KMS-11 (cell line): ENCODE data around the gene PRUNE2.

ENCODE experiments used
- H2AFZ ChIP-seq: fragments of 200-600 bp; sonication (generic); 2 replicates; pipeline ENCODE4 v1.6.1; 2016; ENCODE audit warnings: antibody characterized with exemption, mixed run types, low read depth
- H3K27ac ChIP-seq: fragments of 200-600 bp; sonication (generic); 2 replicates; pipeline ENCODE4 v1.6.1; 2016; ENCODE audit warnings: mild to moderate bottlenecking, mixed run types
- H3K27me3 ChIP-seq: fragments of 200-600 bp; sonication (generic); 2 replicates; pipeline ENCODE4 v1.6.1; 2017; ENCODE audit warnings: mild to moderate bottlenecking, low read depth, mixed run types, moderate library complexity; ENCODE audit not compliant: insufficient read depth
- H3K36me3 ChIP-seq: fragments of 200-600 bp; sonication (generic); 2 replicates; pipeline ENCODE4 v1.6.1; 2017; ENCODE audit warnings: mild to moderate bottlenecking, mixed run types; ENCODE audit not compliant: insufficient read depth
- H3K4me1 ChIP-seq: fragments of 200-600 bp; sonication (generic); 2 replicates; pipeline ENCODE4 v1.6.1; 2016; ENCODE audit warnings: mild to moderate bottlenecking, low read depth, mixed run types; ENCODE audit not compliant: poor library complexity, severe bottlenecking
- H3K4me2 ChIP-seq: fragments of 200-600 bp; sonication (generic); 2 replicates; pipeline ENCODE4 v1.7.0; 2016; ENCODE audit warnings: mild to moderate bottlenecking, mixed run types
- H3K4me3 ChIP-seq: fragments of 200-600 bp; sonication (generic); IDR thresholded peaks from 2 replicates; pipeline ENCODE4 v1.6.1; 2017; ENCODE audit warnings: low read depth, low read length, mixed read lengths; ENCODE audit not compliant: insufficient read depth
- H3K79me2 ChIP-seq: fragments of 200-600 bp; sonication (generic); 2 replicates; pipeline ENCODE4 v1.6.1; 2016; ENCODE audit warnings: low read depth, mixed run types; ENCODE audit not compliant: insufficient read depth
- H3K9ac ChIP-seq: fragments of 200-600 bp; sonication (generic); 2 replicates; pipeline ENCODE4 v1.6.1; 2016; ENCODE audit warnings: mild to moderate bottlenecking, mixed run types
- H4K20me1 ChIP-seq: fragments of 200-600 bp; sonication (generic); 2 replicates; pipeline ENCODE4 v1.6.1; 2016; ENCODE audit warnings: mild to moderate bottlenecking, mixed run types; ENCODE audit not compliant: insufficient read depth
- TF ChIP-seq, protein P1 (sequence below): fragments of 200-600 bp; sonication (generic); conservative IDR thresholded peaks from 2 replicates; pipeline ENCODE4 v1.6.1; 2017; ENCODE audit warnings: low read depth, mild to moderate bottlenecking, antibody characterized with exemption, low read length, moderate library complexity, mixed read lengths

PRUNE2 gene

DNA sequence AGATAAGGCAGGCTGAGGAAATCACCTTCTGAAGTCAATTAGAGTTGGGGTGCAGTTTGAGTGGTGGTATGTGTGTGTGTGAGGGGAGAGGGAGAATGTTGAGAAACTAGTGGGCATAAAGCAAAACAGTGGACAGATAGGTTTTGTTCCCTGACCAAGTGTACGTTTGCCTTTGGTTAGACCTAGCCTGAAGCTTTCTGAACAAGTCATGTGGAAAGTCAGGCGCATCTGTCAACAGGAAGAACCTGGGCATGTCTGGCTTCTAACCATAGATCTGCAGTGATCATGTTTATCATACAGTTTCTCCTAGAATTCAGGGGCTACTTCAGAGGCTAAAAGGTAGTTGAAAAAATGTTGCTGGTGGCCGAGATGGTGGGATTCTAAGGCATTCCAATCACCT is 284.9 kb downstream of the PRUNE2 start:
- TF ChIP-seq, protein P1, sequence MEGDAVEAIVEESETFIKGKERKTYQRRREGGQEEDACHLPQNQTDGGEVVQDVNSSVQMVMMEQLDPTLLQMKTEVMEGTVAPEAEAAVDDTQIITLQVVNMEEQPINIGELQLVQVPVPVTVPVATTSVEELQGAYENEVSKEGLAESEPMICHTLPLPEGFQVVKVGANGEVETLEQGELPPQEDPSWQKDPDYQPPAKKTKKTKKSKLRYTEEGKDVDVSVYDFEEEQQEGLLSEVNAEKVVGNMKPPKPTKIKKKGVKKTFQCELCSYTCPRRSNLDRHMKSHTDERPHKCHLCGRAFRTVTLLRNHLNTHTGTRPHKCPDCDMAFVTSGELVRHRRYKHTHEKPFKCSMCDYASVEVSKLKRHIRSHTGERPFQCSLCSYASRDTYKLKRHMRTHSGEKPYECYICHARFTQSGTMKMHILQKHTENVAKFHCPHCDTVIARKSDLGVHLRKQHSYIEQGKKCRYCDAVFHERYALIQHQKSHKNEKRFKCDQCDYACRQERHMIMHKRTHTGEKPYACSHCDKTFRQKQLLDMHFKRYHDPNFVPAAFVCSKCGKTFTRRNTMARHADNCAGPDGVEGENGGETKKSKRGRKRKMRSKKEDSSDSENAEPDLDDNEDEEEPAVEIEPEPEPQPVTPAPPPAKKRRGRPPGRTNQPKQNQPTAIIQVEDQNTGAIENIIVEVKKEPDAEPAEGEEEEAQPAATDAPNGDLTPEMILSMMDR = no peak

DNA sequence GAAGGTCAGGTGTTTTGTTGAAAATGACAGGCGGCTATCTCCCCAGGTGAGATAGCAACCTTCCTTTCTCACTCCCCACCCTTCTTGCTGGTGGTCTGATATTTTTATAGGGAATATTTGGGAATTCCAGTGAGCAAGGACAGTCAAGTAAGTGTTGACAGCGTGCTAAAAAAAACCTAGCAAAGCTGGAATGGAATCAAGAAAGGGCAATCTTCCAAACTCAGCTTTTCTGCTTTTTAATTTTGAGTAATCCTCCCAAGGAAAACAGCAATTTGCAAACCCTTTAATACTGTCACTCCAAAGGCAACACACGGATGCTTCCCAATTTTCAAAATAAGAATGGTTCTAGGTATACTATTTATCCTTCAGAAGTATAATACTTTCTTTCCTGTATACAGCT is 285.3 kb downstream of the PRUNE2 start:
- no peaks in the 10 kb centered on the region for H3K36me3 ChIP-seq

More for the DNA sequence above, 284.9 kb downstream of the PRUNE2 start:
- Histone ChIP-seq H3K79me2 (no peaks in the 10 kb centered on the region), H3K27ac (no peak overlapping the region), H2AFZ (no peak overlapping the region), H3K4me2 (no peak overlapping the region), H3K27me3 (no peaks in the 10 kb centered on the region), H3K36me3 (no peaks in the 10 kb centered on the region), H3K4me1 (peaks cover 76% of the 10 kb centered on the region), H4K20me1 (no peaks in the 10 kb centered on the region), H3K4me3 (no peak overlapping the region), H3K9ac (no peak overlapping the region)

DNA sequence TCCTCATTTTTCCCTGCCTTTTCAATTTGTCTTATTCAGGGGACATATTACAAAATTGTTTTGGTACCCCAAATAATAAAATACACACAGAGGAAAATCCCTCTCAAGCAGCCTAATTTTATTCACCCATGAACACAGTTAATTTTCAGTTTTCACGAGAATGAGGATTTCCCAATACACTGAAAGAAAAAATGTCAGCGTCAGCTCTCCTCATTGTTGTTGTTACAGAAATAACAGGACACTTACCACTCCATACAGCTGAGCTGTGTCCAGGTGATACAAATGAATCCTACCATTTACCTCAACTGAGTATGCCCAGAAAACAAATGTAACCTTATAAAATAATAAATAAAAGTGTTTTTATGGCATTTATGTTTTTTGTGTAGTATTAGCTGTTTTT is 286.3 kb downstream of the PRUNE2 start:
- no peaks in the 10 kb centered on the region for H3K79me2 ChIP-seq
- peak overlapping the region; percentile 1; the same call in 1 of the 2 replicates for H3K27ac ChIP-seq
- H4K20me1 ChIP-seq = no peaks in the 10 kb centered on the region
- H3K27me3 ChIP-seq = no peaks in the 10 kb centered on the region
- no peak overlapping the region for H3K4me3 ChIP-seq
- TF ChIP-seq, protein P1 = no peak
- H3K4me1 ChIP-seq = peaks cover 62% of the 10 kb centered on the region
- H3K9ac ChIP-seq = no peak overlapping the region
- H3K4me2 ChIP-seq = peak overlapping the region; percentile 67; the same call in 1 of the 2 replicates
- H2AFZ ChIP-seq = no peak overlapping the region; the same call in 1 of the 2 replicates
- no peaks in the 10 kb centered on the region for H3K36me3 ChIP-seq

More for the DNA sequence above, 285.3 kb downstream of the PRUNE2 start:
- Histone ChIP-seq H3K79me2 (no peaks in the 10 kb centered on the region), H3K4me3 (no peak overlapping the region), H3K27ac (no peak overlapping the region), H3K27me3 (no peaks in the 10 kb centered on the region), H3K4me2 (no peak overlapping the region; the same call in 1 of the 2 replicates), H3K9ac (no peak overlapping the region), H2AFZ (no peak overlapping the region), H4K20me1 (no peaks in the 10 kb centered on the region), H3K4me1 (peaks cover 72% of the 10 kb centered on the region)
- TF ChIP-seq, protein P1 = no peak

DNA sequence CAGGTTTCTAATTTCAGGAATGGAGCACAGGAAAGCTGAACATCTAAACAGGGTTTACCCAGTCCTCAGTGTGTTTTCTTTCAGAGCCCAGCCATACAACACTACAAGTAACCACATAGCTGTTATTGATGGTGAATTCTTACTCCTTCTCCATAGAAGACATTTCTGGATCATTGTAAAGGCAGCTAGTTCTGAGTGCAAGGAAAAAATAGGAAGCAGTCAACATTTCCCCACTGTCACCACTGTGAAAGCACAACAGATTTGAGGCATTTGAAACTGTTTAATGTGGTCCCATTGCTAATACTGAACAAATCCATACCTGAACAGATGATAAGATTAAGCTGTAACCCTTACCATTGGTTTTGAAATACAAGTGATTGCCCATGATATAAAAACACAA is 286.7 kb downstream of the PRUNE2 start:
- H3K79me2 ChIP-seq = no peaks in the 10 kb centered on the region
- no peak overlapping the region for H3K4me3 ChIP-seq
- no peak overlapping the region; the same call in 1 of the 2 replicates for H2AFZ ChIP-seq
- TF ChIP-seq, protein P1 = no peak
- peak overlapping the region; percentile 1; the same call in 1 of the 2 replicates for H3K27ac ChIP-seq
- peak overlapping the region; percentile 67; the same call in 1 of the 2 replicates for H3K4me2 ChIP-seq
- H3K4me1 ChIP-seq = peaks cover 58% of the 10 kb centered on the region
- H3K9ac ChIP-seq = no peak overlapping the region
- H3K27me3 ChIP-seq = no peaks in the 10 kb centered on the region
- H3K36me3 ChIP-seq = no peaks in the 10 kb centered on the region
- H4K20me1 ChIP-seq = no peaks in the 10 kb centered on the region
